Hippocampal formation (tissue), 2 donors: ENCODE data around the gene CCDC175.
A peak's percentile ranks its signal among the peaks of the same experiment; 100 is the strongest.

Experiments used
- DNase-seq, 2 donors: peaks; one replicate each; lab custom pipeline; 2025; lab: John Stamatoyannopoulos, UW

The CCDC175 gene

DNA sequence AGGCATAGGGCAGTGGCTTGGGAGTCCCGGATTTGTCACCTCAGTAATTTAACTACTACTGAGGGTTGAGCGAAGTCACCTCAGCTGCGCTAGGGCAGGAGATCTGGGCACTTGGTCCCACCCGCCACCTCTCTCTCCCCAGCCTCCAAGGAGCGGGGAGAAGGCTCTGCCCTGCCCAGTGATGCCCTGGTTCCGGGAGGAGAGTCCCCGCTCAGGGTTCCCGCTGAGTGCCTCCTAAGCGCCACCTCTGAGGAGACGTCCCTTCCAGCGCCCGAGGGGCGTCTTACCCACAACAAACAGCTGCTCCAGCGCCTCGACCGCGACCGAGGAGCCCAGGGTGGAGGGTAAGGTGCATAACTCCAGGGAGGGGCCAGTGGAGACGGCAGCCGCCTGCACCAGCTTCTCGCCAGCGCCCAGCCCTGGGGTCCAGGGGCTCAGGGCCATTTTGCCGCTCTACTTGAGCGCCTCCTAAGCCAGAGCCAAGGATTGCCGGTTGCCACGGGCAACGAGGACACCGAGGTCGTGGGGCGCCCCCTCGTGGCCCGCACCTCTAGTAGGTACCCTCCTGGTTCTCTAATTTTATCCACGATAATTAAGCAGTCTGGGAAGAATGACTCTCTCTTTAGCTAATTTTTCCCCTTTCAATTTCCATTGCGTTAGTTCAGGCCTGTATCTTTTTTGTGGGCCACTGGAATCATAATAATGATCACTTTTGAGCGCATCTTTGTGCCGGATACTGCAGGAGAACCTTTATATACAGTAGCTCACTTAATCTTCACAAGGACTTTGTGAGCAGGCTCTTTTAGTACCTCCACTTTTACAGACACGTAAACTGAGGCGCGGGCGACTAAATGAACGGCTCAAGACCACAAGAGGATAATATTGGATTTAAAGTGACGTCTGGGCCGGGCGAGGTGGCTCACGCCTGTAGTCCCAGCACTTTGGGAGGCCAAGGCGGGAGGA, at the start of gene CCDC175:
Gene CCDC175, minus strand, starts transcription at position 481 of the 963 bp plus-strand sequence. Its CDS starts 37 bp downstream, at position 444.
- peak; percentile 50 to 63 for DNase-seq

DNA sequence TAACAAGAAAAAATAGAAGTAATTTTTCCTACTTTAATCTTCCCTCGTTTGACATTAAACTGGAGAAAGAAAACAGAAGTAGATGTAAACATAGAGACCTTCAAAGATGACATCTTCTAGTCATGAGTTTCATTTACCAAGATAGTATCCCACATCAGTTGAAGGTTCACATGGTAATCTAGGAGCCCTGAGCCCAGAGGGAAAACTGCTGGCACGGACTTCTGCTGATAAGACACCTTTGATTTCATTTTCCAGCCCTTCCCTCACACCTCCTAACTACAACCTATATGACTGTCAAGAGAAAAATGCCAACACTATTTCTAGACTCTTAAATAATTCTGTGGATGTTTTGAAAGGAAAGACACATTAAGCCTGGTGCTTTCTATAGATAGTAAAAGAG, 46.0 kb upstream of the CCDC175 start:
- no peak for DNase-seq

DNA sequence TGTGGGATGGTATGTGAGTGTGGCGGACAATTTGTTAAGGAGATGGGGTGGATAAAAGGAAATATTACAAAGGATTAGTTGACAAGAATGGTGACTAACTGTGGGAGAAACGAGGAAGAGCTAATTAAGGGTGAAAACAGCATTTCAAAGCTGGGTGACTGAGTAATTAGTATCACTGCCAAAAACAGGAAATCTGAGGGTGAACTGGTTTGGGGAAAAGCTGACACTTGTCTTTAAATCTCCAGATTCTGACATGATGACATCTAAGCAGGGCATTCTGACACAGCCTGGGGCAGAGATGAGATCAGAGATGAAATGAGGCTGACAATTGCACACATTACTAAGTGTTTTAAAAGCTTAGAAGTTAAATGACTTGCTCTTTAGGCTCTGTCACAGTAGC, 42.4 kb upstream of the CCDC175 start:
- DNase-seq, result no peak

DNA sequence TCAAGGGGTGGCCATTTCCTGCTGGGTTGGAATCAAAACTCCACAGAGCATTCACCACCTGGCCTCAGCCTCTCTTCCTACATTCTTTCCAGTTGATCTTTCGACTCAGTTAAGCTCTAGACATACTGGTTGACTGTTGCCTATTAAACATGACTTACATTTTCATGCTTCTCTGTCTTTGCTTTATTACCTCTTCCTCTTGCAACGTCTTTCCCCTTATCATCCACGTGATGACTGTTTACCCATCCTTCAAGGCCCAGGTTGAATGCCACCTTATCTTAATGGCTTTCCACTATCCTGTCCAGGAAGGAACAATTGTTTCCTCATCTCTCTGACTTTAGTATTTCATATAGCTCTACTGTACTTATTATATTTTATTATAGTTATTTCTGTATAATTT, 24.4 kb upstream of the CCDC175 start:
- DNase-seq, result no peak

DNA sequence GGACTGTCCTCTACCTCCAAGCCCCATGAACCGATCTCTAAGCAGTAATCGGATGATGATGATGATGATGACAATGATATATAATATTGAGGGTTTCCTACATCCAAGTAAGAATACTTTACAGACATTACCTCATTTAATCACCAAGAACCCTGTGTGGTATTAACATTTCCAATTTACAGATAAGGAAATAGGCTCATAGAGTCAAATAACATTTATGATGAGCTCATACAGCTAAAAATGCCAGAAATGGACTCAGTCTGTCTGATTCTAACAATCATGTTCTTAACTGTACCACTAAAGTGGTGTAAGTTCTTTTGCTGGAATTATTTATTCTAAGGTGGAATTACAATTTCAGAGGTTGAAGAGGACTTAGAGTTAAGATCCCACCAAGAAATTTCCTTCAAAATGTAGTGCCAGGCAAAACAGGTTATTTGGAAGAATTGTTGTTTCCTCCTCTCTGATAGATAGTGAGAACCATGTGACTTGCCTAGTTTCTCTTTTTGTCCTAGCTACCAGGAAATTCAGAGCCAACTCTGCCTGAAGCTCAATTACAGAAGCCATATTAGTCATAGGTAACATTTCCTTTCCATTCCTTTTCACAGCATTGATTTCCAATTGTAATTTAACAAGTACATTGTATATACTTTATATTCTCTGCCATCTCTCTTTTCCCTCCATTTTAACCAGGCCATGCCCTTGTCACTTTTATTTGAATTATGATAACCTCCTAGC, 23.8 kb upstream of the CCDC175 start:
- DNase-seq, result no peak

DNA sequence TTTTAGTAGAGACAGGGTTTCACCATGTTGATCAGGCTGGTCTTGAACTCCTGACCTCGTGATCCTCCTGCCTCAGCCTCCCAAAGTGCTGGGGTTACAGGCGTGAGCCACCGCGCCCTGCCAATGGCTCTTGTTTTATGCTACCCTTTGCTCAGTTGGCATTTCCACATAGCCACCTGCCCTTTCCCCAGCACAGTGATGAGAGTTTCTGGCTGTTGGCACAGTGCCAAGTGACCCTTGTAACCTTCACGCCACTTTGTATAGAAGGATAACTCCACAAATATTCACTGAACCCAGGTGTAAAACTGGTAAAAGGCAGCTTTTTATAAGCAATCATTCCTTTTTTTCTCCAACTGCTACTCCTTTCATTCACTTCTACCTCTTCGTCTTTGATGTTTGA, 18.5 kb upstream of the CCDC175 start:
- DNase-seq, result no peak

DNA sequence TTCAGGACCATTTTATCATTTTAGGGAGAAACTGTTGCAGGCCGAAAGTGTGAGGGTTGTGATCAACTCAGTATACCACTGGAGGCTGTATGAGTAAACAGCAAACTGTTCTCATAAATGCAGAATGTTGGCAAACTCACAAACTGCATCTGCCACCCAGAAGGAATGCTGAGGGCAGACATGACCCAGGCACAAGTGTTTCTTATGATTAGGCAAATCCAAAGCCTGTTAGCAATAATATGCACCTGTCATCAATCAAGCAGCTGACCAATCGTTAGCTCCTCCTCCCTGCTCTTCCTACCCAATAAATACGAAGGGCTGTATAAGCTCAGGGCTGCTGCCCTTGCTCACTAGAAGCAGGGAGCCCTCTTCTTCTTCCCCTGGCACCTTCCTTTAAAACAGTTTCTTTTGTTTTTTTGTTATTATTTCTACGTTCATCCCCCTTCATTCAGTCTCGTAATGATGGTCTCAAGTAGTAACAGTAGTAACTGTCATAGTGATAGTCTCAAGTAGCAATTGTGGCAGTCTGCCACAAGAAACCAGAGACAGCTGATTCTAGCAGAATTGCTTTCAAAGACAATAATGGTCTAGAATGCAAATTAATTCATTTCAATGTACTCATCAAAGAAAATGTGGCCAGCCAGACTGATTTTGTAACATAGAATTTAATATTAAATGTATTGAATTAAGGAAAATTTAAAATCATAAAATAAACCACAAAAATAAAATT, 15.2 kb upstream of the CCDC175 start:
- DNase-seq, result no peak

DNA sequence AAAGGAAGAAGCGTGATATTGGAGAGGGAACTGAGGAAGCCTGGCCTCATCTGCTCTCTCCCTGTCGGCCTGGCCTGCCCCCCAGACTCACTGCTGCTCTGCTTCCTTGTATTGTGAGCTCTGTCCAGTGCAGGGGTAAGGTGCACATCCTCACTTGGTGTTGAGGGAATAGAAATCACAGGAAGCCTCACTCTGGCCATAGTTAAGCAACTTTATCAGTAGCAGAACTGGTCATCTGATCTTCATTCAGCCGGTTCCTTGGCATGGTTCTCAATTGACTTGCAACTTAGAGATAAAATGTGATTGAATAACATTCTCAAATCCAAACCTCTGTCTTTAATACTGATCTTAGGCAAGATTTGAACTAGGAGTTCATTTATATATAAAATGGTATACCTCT, 11.5 kb upstream of the CCDC175 start:
- no peak for DNase-seq

DNA sequence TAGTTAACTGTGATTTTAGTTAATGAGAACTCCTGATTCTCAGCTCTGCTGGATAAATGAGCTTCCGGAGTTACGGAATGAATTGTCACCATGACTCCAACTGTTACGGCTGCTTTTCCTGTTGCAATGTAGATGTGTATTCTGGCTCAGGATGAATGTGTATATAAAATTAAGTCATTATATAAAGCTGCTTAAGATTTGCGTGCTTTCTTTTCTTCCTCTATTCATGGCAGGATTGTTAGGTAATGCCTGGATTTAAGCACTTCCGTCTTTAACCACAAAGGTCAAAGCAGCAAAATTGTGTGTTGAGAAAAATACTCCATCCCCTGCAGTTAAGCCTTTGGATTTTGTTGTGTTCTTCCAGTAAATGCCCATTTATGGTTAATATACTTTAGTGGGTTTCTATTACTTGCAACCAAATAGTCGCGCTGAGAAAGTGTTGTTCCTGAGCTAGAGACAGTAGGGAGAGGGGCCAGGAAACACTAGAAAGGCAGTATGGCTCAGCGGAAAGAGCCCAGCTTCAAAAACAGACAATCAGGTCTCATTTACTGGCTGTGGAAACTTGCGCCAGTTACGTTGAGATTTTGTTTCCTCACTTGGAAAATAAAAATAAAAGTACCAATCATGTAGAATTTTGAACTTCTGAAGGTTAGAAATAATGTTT, 9.4 kb upstream of the CCDC175 start:
- DNase-seq, result no peak

DNA sequence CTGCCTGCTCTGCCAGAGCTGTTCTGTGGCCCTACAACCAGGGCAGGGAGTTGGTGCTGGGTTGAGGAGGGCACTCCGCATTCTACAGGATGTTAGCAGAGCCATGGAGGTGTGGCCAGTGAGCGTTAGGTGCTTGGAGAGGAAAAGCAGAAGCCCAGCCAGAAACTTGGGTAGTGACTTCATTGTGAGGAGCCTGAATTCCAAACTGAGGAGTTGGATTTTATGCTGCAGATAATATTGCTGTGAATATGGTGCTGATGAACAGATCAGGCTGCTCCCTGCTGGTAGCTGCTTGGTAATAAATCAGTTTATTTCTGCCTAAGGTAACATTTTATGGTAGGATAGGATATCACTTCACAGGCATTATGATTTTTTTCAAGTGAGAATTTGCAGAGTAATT, 7.1 kb upstream of the CCDC175 start:
- no peak for DNase-seq

DNA sequence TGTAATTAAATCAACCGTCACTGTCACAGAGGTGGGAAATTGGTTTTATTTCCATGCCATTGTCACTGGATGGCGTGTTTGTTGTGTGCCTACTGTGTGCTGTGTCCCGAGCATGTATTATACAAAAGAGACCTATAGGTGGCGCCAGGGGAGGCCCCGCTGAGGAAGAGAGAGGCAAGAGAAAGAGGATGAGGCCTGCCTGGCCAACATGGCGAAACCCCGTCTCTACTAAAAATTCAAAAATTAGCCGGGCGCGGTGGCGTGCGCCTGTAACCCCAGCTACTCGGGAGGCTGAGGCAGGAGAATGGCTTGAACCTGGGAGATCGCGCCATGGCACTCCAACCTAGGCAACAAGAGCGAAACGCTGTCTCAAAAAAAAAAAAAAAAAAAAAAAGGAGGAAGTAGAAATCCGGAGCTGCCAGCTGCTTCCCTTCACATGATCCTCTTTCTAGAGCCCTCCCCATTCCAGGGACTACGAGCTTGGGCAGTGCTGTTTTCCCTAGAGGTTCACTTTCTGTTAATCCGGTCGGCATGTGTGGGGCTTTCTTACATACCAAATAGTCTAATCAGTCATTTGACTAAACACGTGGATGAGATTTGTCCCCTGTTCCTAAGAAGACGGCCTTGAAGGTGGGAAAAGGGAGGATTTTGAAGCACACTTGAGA, 6.4 kb upstream of the CCDC175 start:
- no peak for DNase-seq

DNA sequence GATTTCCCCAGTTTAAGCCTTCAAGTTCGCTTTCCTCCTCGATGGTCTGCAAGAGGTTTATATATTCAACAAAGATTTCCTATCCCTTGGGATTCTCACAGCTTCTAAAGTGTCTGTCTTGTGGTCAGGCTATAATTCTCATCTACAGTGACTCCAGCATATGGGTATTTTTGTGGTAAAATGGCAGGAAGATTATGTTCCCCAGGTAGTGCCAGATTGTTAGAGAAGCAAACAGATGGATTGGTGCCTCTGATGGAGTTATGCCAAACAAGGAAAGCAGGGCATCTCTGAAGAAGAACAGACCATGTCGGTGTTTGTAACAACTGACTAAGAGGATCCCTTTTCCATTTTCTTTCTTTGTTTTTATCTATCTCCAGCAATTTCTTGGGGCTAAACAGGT, 5.5 kb upstream of the CCDC175 start:
- no peak for DNase-seq

DNA sequence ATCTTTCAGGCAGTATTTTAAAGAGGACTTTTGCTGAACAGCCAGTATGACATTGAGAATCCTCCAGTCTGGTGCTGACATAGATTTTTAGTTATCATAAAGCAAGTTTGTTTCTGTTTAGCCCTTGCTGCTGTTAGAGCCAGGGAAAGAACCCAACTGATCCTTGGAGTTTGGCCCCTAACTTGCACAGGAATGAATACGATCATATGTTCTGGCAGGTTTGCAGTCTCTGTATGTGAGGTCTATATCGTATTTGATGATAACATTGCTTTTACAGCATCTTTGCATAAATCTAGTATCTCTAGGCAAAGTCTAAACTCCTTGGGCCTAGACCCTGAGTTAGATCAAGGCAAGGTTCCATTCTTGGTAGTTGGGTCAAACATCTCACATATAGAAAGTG, 4.3 kb upstream of the CCDC175 start:
- no peak for DNase-seq

DNA sequence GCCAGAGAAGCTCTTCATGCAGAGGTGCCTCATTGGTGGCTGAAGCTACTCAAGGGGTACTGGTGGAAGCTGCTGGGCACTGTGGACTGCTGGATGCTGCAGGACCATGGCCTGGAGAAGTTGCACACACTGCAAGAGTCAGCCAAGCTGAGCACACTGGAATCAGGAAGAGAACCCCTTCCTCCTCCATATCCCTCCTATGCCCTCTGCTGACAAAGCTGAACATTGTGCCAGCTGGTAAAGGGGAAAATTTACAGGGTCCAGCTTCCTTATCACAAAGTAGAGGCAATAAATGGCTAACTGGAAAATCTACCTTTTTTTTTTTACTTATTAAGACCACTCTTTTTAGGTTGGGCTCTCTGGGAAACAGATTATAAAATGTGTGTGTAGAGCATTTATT, 6.5 kb downstream of the CCDC175 start:
- no peak for DNase-seq

DNA sequence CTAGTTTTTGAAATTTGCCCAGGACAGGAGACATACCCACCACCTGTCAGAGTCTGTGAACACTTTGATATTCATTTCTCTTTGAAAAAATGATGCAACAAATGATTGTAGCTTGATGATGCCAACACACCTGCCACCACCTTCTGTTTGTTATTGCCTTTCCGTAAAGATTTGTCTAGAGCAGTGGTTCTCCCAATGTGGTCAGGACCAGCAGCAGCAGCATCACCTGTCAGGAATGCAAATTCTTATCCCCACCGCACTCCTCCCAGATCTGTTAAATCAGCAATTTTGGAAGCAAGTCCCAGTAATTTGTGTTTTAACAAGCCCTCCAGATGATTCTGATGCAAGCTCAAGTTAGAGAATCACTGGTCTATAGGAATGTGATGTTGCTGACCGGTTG, 9.9 kb downstream of the CCDC175 start:
- no peak for DNase-seq

DNA sequence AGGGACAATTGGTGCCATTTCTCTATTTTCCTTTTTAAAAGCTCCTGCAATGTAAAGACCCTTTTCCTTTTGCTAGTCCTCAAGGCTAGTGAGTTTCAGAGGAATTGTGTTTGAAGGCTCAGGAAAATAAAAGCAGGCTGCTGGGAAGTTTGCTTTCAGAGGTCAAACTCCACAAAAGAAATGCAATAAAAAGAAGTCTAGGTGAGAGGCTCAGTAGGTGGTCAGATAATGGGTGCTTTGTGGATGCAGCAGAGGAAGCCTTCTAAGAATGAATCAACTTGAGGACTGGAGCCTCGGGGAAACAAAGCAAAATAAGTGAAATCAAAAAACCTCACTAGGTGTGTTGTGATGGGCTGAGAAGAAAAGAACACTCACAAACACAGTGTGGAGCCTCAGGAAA, 10.3 kb downstream of the CCDC175 start:
- no peak for DNase-seq

DNA sequence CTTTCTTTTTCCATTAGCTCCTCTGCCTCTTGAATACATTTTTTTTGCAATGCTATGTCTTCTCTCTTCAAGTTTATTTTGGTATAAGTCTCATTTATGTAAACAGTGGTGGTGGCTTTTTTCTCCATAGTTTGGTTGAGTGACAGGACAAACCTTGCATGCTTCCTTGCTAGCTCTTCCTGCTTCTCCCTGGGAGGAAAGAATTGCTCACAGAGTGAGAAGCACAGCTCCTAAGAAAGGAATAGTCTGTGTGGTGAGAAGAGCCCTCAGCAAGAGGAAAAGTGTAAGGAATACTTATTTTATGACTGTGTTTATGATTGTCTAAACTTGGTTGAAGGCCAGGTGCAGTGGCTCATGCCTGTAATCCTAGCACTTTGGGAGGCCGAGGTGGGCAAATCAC, 11.5 kb downstream of the CCDC175 start:
- DNase-seq, result no peak

DNA sequence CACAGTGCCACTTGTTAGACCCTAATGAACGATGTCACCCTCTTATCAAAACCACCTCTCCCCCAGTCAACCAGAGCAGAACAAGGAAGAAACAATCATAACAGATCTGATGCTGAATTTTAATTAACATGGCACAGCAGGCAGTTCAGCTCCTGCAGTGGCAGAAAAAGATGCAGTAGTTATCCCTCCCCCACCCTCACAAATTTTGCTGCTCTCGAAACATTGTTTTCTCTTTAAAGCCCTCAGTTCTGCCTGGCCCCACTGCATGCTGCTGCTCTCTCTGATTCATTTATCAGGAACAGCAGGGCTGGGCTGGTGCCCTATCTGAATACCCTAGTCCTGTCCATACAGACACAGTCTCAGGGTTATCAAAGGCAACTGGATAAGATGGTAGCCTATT, 12.2 kb downstream of the CCDC175 start:
- DNase-seq, result no peak

DNA sequence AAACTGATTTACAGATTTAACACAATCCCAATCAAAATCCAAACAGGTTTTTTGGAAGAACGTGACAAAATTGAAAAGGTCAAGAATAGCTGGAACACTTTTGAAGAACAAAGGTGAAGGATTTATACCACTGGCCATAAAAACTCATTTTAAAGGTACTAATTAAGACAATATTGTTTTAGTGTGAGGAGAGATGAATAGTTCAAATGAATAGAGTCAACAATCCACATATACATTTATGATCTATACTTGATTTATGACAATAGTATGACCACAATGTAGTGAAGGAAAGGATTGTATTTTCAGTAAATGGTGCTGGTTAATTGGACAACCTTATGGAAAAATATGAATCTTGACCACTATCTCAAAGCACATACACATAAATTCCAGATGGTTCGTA, 29.3 kb downstream of the CCDC175 start:
- DNase-seq, result no peak

DNA sequence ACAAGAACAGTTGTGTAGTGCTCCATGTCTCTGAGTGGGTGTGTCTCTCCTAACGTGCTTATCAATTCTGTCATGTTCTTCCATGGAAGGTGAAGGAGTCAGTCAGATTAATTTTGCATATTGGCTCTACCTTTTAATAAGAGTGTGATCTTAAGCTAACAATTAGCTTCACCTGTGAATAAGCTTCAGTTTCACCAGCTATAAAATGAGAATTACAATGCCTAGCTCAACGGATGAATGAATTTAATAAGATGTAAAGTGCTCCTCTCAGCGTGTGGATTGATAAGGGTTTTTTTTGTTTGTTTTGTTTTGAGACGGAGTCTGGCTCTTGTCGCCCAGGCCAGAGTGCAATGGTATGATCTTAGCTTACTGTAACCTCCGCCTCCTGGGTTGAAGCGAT, 32.7 kb downstream of the CCDC175 start:
- no peak for DNase-seq

DNA sequence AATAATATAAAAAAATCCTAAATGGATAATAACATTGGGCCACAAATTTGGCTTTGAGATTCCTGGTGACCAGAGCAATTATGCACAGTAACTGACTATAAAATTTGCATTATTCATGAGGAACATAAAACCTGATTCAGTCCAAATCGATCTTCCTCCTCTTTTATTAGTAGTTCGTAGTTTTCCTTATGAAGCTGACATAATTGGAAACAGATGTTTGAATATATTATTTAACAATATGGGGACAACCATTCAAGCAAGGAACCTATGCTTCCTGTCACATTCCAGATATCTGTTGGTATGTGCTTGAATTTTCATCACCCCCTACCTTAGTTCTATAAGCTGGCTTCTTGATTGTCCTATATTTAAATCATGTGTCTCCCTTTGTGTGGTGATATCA, 34.9 kb downstream of the CCDC175 start:
- DNase-seq, result no peak
